Tibial nerve (tissue), 4 donors: ENCODE results near the gene UQCR10. TPM values are rescaled to one million over a fixed set of nuclear protein-coding genes. Genes with fewer than 3 reads are reported as not detected.

Experiments
- DNase-seq, 2 donors: peaks; one replicate each; pipeline ENCODE4 v3.0.0-alpha.2; 2019; ENCODE audit warnings: low spot score in 2 of 2
- H3K27ac ChIP-seq, 4 donors: fragments of 200-600 bp; sonication (generic) in 3 of 4; one replicate each; pipeline ENCODE4 v1.5.1; 2017 to 2019; ENCODE audit warnings: mild to moderate bottlenecking in 1 of 4
- H3K27me3 ChIP-seq, 2 donors: fragments of 200-600 bp; sonication (generic) in 1 of 2; one replicate each; pipeline versions ENCODE4 v1.5.1 to v1.6.0; 2017 to 2019
- H3K36me3 ChIP-seq, 3 donors: fragments of 200-600 bp; sonication (generic); one replicate each; pipeline ENCODE4 v1.5.1; 2018 to 2019
- H3K4me1 ChIP-seq, 4 donors: fragments of 200-600 bp; sonication (generic) in 3 of 4; one replicate each; pipeline ENCODE4 v1.5.1; 2017 to 2019
- H3K4me3 ChIP-seq, 4 donors: fragments of 200-600 bp; sonication (generic) in 3 of 4; one replicate each; pipeline ENCODE4 v1.5.1; 2017 to 2019; ENCODE audit warnings: mild to moderate bottlenecking in 1 of 4, moderate library complexity in 1 of 4
- H3K9me3 ChIP-seq, 4 donors: fragments of 200-600 bp; sonication (generic) in 3 of 4; one replicate each; pipeline ENCODE4 v1.5.1; 2017 to 2019
- CTCF ChIP-seq, 5 experiments: fragments of 200-600 bp in 3 of 5; fragments of 450-650 bp in 2 of 5; sonication (generic) in 3 of 5; IDR thresholded peaks; one replicate each; pipeline ENCODE4 v1.5.1; 2016 to 2019; ENCODE audit warnings: antibody characterized with exemption in 5 of 5, mild to moderate bottlenecking in 3 of 5, moderate library complexity in 2 of 5
- EP300 ChIP-seq, 2 donors: sonication (generic); formaldehyde crosslinking; IDR thresholded peaks; one replicate each; pipeline ENCODE4 v1.6.1; 2017; ENCODE audit warnings: antibody characterized with exemption in 2 of 2, mild to moderate bottlenecking in 1 of 2
- POLR2A ChIP-seq, 2 donors: fragments of 450-650 bp; IDR thresholded peaks; one replicate each; pipeline ENCODE4 v1.6.1; 2017; ENCODE audit warnings: antibody characterized with exemption in 2 of 2, mild to moderate bottlenecking in 2 of 2, moderate library complexity in 2 of 2
- WGBS, 2 donors: methylation state at CpG; one replicate each; pipeline ENCODE4 v1.1.5; 2018; 5-methylcytosine and 5-hydroxymethylcytosine counted together
- total RNA-seq, 4 donors: library from RNA; depleted of rRNA; stranded (reverse); fragments of >200 nt; gene quantifications; one replicate each; pipeline ENCODE4 v1.1.0, GENCODE V29; 2016

The UQCR10 gene
- total RNA-seq, 4 donors from 2014 or later = 30.4 to 56.7 (median 35.5) TPM

- no peaks in the 10 kb centered on the region for H3K9me3 ChIP-seq
- DNase-seq = no peak
- peaks cover 0 to 66% (median 40%) of the 10 kb centered on the region in 4 donors for H3K4me1 ChIP-seq
- 27 to 32% methylated on average over 8 of the region's 8 CpGs for WGBS, 2 donors
- H3K27me3 ChIP-seq = no peaks in the 10 kb centered on the region
- TF ChIP-seq EP300 (IDR thresholded peaks at IDR 0.05) = no peak
- TF ChIP-seq CTCF (IDR thresholded peaks at IDR 0.05) = no peak
- TF ChIP-seq POLR2A (IDR thresholded peaks at IDR 0.05) = no peak
- no peaks in the 10 kb centered on the region for H3K36me3 ChIP-seq
- peak overlapping the region; percentile 10 to 88 (median 72) for H3K27ac ChIP-seq
- no peak overlapping the region for H3K4me3 ChIP-seq
Observed at GRCh38 chr22:29780748-29781676, 13.8 kb downstream of the UQCR10 start.

- peaks cover 0 to 68% (median 40%) of the 10 kb centered on the region in 4 donors for H3K4me1 ChIP-seq
- no peaks in the 10 kb centered on the region for H3K27me3 ChIP-seq
- H3K27ac ChIP-seq = peak overlapping the region in 3 of 4 donors; percentile 61 to 88 (median 83)
- peaks cover 0 to 4% (median 0%) of the 10 kb centered on the region in 3 donors for H3K36me3 ChIP-seq
- no peak for TF ChIP-seq POLR2A (IDR thresholded peaks at IDR 0.05)
- no peak for TF ChIP-seq EP300 (IDR thresholded peaks at IDR 0.05)
- H3K9me3 ChIP-seq = no peaks in the 10 kb centered on the region
- DNase-seq = no peak
- no peak overlapping the region for H3K4me3 ChIP-seq
- 73 to 75% methylated on average over 5 to 7 of the region's 7 CpGs for WGBS, 2 donors
Observed at GRCh38 chr22:29782061-29782845, 15.1 kb downstream of the UQCR10 start.

GRCh38 chr22:29784451-29785361 is 17.5 kb downstream of the UQCR10 start:
- peak overlapping the region; percentile 38 to 88 (median 74) for H3K27ac ChIP-seq
- 14 to 18% methylated on average over 9 of the region's 9 CpGs for WGBS, 2 donors
- DNase-seq = no peak

GRCh38 chr22:29786031-29786430 is 18.9 kb downstream of the UQCR10 start:
- peaks cover 0 to 41% (median 0%) of the 10 kb centered on the region in 3 donors for H3K36me3 ChIP-seq
- 35 to 39% methylated on average over 5 of the region's 5 CpGs for WGBS, 2 donors
- no peak for DNase-seq
- TF ChIP-seq CTCF (IDR thresholded peaks at IDR 0.05) = no peak
- no peak for TF ChIP-seq EP300 (IDR thresholded peaks at IDR 0.05)
- TF ChIP-seq POLR2A (IDR thresholded peaks at IDR 0.05) = no peak
- no peak overlapping the region for H3K4me3 ChIP-seq
- H3K27ac ChIP-seq = peak overlapping the region in 2 of 4 donors; percentile 47 to 54
- H3K9me3 ChIP-seq = no peaks in the 10 kb centered on the region
- peaks cover 0 to 49% (median 25%) of the 10 kb centered on the region in 4 donors for H3K4me1 ChIP-seq
- H3K27me3 ChIP-seq = no peaks in the 10 kb centered on the region

More at GRCh38 chr22:29784451-29785361, 17.5 kb downstream of the UQCR10 start:
- Histone ChIP-seq H3K4me1 (peaks cover 0 to 61% (median 33%) of the 10 kb centered on the region in 4 donors), H3K4me3 (no peak overlapping the region), H3K27me3 (no peaks in the 10 kb centered on the region), H3K9me3 (no peaks in the 10 kb centered on the region), H3K36me3 (peaks cover 0 to 28% (median 0%) of the 10 kb centered on the region in 3 donors)
- TF ChIP-seq EP300 (IDR thresholded peaks at IDR 0.05) (peak in 1 of 2 donors; percentile 30), CTCF (IDR thresholded peaks at IDR 0.05) (no peak), POLR2A (IDR thresholded peaks at IDR 0.05) (no peak)
